ENCODE data around the gene BTBD2. TPM values are rescaled to one million over a fixed set of nuclear protein-coding genes. Genes with fewer than 3 reads are reported as not detected.

BTBD2 gene
- total and polyA plus RNA-seq, 10 of the 15 experiments (the other 5 are each of a cell fraction or from before 2014, with no cell fraction given), result 0.13 to 66.2 (median 10.4) TPM

- Histone ChIP-seq H3K27ac (ENCODE audit: control insufficient read depth, insufficient read depth) (no peak overlapping the region), H3K36me3 (ENCODE audit: control insufficient read depth in 2 of 2, insufficient read depth in 2 of 2, low read length in 1 of 2) (peaks cover 0 to 3% of the 10 kb centered on the region in 2 experiments; a peak in 3 of 4 replicates), H2AFZ (ENCODE audit: control insufficient read depth, low read depth, low read length) (no peak overlapping the region), H3K4me3 (no peak overlapping the region), H3K4me2 (ENCODE audit: control insufficient read depth, insufficient read depth) (no peak overlapping the region), H3K79me2 (ENCODE audit: control insufficient read depth, insufficient read depth, low read length) (no peaks in the 10 kb centered on the region), H3K4me1 (ENCODE audit: control insufficient read depth, insufficient read depth, low read length) (no peaks in the 10 kb centered on the region), H3K9me3 (replicated peaks; ENCODE audit: control insufficient read depth, insufficient read depth, low read length) (no peaks in the 10 kb centered on the region), H4K20me1 (ENCODE audit: control insufficient read depth, insufficient read depth) (no peaks in the 10 kb centered on the region), H3K9ac (ENCODE audit: control insufficient read depth, insufficient read depth, low read length) (no peak overlapping the region), H3K27me3 (replicated peaks in 1 of 2; ENCODE audit: control insufficient read depth in 2 of 2, insufficient read depth in 2 of 2, low read length in 1 of 2) (no peaks in the 10 kb centered on the region)
- no peak for TF ChIP-seq SPI1 (IDR thresholded peaks at IDR 0.05; ENCODE audit: borderline replicate concordance, insufficient read depth, low read depth, low read length)
- TF ChIP-seq SP1 (IDR thresholded peaks at IDR 0.05; ENCODE audit: low read depth, low read length), result no peak
- TF ChIP-seq ASH2L (IDR thresholded peaks at IDR 0.05; ENCODE audit: borderline replicate concordance, low read depth), result no peak
- TF ChIP-seq PAX8 (IDR thresholded peaks at IDR 0.05), result no peak
- 0 out of 2 replicates have a peak, but pooled peaks have one; percentile 11 for TF ChIP-seq POLR2AphosphoS2 (IDR thresholded peaks at IDR 0.05; ENCODE audit: low read depth, low read length)
- TF ChIP-seq SUPT20H (IDR thresholded peaks at IDR 0.05; ENCODE audit: borderline replicate concordance, control insufficient read depth, low read depth, low read length), result no peak
- no peak for TF ChIP-seq CHD4 (IDR thresholded peaks at IDR 0.05)
- TF ChIP-seq MXI1 (IDR thresholded peaks at IDR 0.05; ENCODE audit: low read depth, low read length), result no peak
- no peak for TF ChIP-seq SIN3A (IDR thresholded peaks at IDR 0.05; ENCODE audit: low read depth, low read length)
- no peak for TF ChIP-seq ZBTB33 (IDR thresholded peaks at IDR 0.05)
- no peak for TF ChIP-seq BACH1 (IDR thresholded peaks at IDR 0.05; ENCODE audit: borderline replicate concordance)
- peak; percentile 77 for TF ChIP-seq ZBTB40 (IDR thresholded peaks at IDR 0.05; ENCODE audit: borderline replicate concordance)
- no peak for TF ChIP-seq EZH2 (IDR thresholded peaks at IDR 0.05; ENCODE audit: borderline replicate concordance, control insufficient read depth, low read depth, low read length)
- TF ChIP-seq ZNF622 (IDR thresholded peaks at IDR 0.05), result no peak
- TF ChIP-seq HSF1 (IDR thresholded peaks at IDR 0.05; ENCODE audit: low read depth, low read length), result no peak
- no peak for TF ChIP-seq DPF2 (IDR thresholded peaks at IDR 0.05)
- no TSS peak for BruUV-seq (replicated peaks)
- CTCF ChIA-PET, result no interaction called here
- POLR2A ChIA-PET, result no interaction called here
- DNase-seq (ENCODE audit: low read depth, low spot score) (no peak), FAIRE-seq (no peak), ATAC-seq (no peak)
- intact Hi-C loops (cut with micrococcal nuclease; ENCODE audit: unreplicated experiment) (no loop called here), in situ Hi-C loops (cut with MboI) (no loop called here)
- WGBS (ENCODE audit: insufficient coverage, insufficient replicate concordance, low lambda C conversion rate, missing lambda C conversion rate), result 88% methylated on average over 34 of the region's 34 CpGs
- RAD21 ChIA-PET (ENCODE audit: unreplicated experiment), result no interaction called here
- SMC1A ChIA-PET (ENCODE audit: uncharacterized antibody, unreplicated experiment), result no interaction called here
Observed at GRCh38 chr19:1990230-1991017, 25.1 kb downstream of the BTBD2 start.
